Breast epithelium (tissue), 4 donors: ENCODE measurements around the gene C10orf62. TPM values are rescaled to one million over a fixed set of nuclear protein-coding genes. Genes with fewer than 3 reads are reported as not detected.

Experiments
- DNase-seq, 2 donors: peaks; one replicate each; pipeline ENCODE4 v3.0.0-alpha.2; 2019; ENCODE audit warnings: low spot score in 2 of 2
- H3K27ac ChIP-seq, 2 donors: fragments of 200-600 bp; sonication (generic) in 1 of 2; one replicate each; pipeline ENCODE4 v1.5.1; 2016 to 2019; ENCODE audit warnings: mild to moderate bottlenecking in 1 of 2
- H3K27me3 ChIP-seq, 2 donors: fragments of 200-600 bp; sonication (generic) in 1 of 2; one replicate each; pipeline versions ENCODE4 v1.5.1 to v1.6.0; 2017 to 2019; ENCODE audit warnings: control low read depth in 1 of 2, mild to moderate bottlenecking in 1 of 2
- H3K36me3 ChIP-seq: fragments of 200-600 bp; one replicate; pipeline ENCODE4 v1.5.1; 2019
- H3K4me1 ChIP-seq, 2 donors: fragments of 200-600 bp; sonication (generic); one replicate each; pipeline ENCODE4 v1.5.1; 2016 to 2019; ENCODE audit warnings: control low read depth in 1 of 2
- H3K4me3 ChIP-seq, 3 donors: fragments of 200-600 bp; sonication (generic); 1 replicate in 2 of 3; 2 replicates in 1 of 3; pipeline ENCODE4 v1.5.1; 2016 to 2019; ENCODE audit warnings: mild to moderate bottlenecking in 3 of 3, moderate library complexity in 2 of 3
- H3K9me3 ChIP-seq, 2 donors: fragments of 200-600 bp; sonication (generic) in 1 of 2; one replicate each; pipeline ENCODE4 v1.5.1; 2016 to 2019; ENCODE audit warnings: control low read depth in 1 of 2
- CTCF ChIP-seq, 3 donors: fragments of 450-650 bp; IDR thresholded peaks; one replicate each; pipeline ENCODE4 v1.5.1; 2016 to 2017; ENCODE audit warnings: antibody characterized with exemption in 3 of 3, mild to moderate bottlenecking in 3 of 3, moderate library complexity in 3 of 3
- POLR2A ChIP-seq: fragments of 450-650 bp; IDR thresholded peaks from one replicate; pipeline ENCODE4 v1.6.1; 2016; ENCODE audit warnings: antibody characterized with exemption, mild to moderate bottlenecking, moderate library complexity
- POLR2AphosphoS5 ChIP-seq, 3 donors: sonication (generic); formaldehyde crosslinking; IDR thresholded peaks; one replicate each; pipeline ENCODE4 v1.6.1; 2017; ENCODE audit warnings: antibody characterized with exemption in 3 of 3
- intact Hi-C: fragments of 100-400 bp; cut with DNase I; formaldehyde crosslinking; loops from one replicate; pipeline ENCODE4 v1.15.1; 2023; ENCODE audit warnings: low total_unique reads
- total RNA-seq, 3 donors: library from RNA; depleted of rRNA; stranded (reverse); fragments of >200 nt; gene quantifications; one replicate each; pipeline ENCODE4 v1.1.0, GENCODE V29; 2016

C10orf62 gene
- total RNA-seq, 3 donors from 2014 or later: 0.32 to 0.33 TPM; not detected in 1

GRCh38 chr10:97612386-97612785, 22.9 kb downstream of the C10orf62 start:
- TF ChIP-seq POLR2A: no peak
- TF ChIP-seq CTCF (IDR thresholded peaks at IDR 0.05): peak; percentile 31 to 69 (median 56)
- DNase-seq: no peak
- Histone ChIP-seq H3K9me3 (no peaks in the 10 kb centered on the region), H3K27me3 (no peaks in the 10 kb centered on the region), H3K27ac (no peak overlapping the region), H3K4me3 (no peak overlapping the region), H3K4me1 (no peaks in the 10 kb centered on the region), H3K36me3 (no peaks in the 10 kb centered on the region)
- intact Hi-C loops: no loop called here

- intact Hi-C loops: no loop called here
- Histone ChIP-seq H3K9me3 (no peaks in the 10 kb centered on the region), H3K27me3 (no peaks in the 10 kb centered on the region), H3K36me3 (no peaks in the 10 kb centered on the region), H3K4me3 (no peak overlapping the region), H3K4me1 (no peaks in the 10 kb centered on the region), H3K27ac (no peak overlapping the region)
- TF ChIP-seq POLR2AphosphoS5 (IDR thresholded peaks at IDR 0.05) (no peak), CTCF (IDR thresholded peaks at IDR 0.05) (no peak), POLR2A (no peak)
- no peak for DNase-seq
These were observed 28.8 kb downstream of the C10orf62 start for GRCh38 chr10:97618285-97618684.

- Histone ChIP-seq H3K36me3 (no peaks in the 10 kb centered on the region), H3K27ac (no peak overlapping the region), H3K4me1 (no peaks in the 10 kb centered on the region), H3K9me3 (no peaks in the 10 kb centered on the region), H3K27me3 (no peaks in the 10 kb centered on the region), H3K4me3 (no peak overlapping the region)
- intact Hi-C loops: no loop called here
- no peak for DNase-seq
- no peak for TF ChIP-seq POLR2A
- TF ChIP-seq POLR2AphosphoS5 (IDR thresholded peaks at IDR 0.05): no peak
- TF ChIP-seq CTCF (IDR thresholded peaks at IDR 0.05): no peak
These were observed 29.2 kb downstream of the C10orf62 start for GRCh38 chr10:97618733-97619132.

GRCh38 chr10:97623277-97623676, 33.8 kb downstream of the C10orf62 start:
- intact Hi-C loops: no loop called here
- Histone ChIP-seq H3K27ac (no peak overlapping the region), H3K27me3 (no peaks in the 10 kb centered on the region), H3K9me3 (no peaks in the 10 kb centered on the region), H3K4me3 (no peak overlapping the region), H3K36me3 (no peaks in the 10 kb centered on the region), H3K4me1 (no peaks in the 10 kb centered on the region)
- TF ChIP-seq POLR2A: no peak
- DNase-seq: no peak

GRCh38 chr10:97627731-97628130, 38.2 kb downstream of the C10orf62 start:
- Histone ChIP-seq H3K4me3 (no peak overlapping the region), H3K9me3 (no peaks in the 10 kb centered on the region), H3K27ac (no peak overlapping the region), H3K4me1 (no peaks in the 10 kb centered on the region), H3K27me3 (no peaks in the 10 kb centered on the region), H3K36me3 (no peaks in the 10 kb centered on the region)
- DNase-seq: no peak
- intact Hi-C loops: no loop called here
- no peak for TF ChIP-seq POLR2AphosphoS5 (IDR thresholded peaks at IDR 0.05)
- TF ChIP-seq POLR2A: no peak
- no peak for TF ChIP-seq CTCF (IDR thresholded peaks at IDR 0.05)

GRCh38 chr10:97628228-97628627, 38.7 kb downstream of the C10orf62 start:
- intact Hi-C loops: no loop called here
- Histone ChIP-seq H3K27me3 (no peaks in the 10 kb centered on the region), H3K36me3 (no peaks in the 10 kb centered on the region), H3K27ac (no peak overlapping the region), H3K4me1 (no peaks in the 10 kb centered on the region), H3K9me3 (no peaks in the 10 kb centered on the region), H3K4me3 (no peak overlapping the region)
- DNase-seq: no peak
- TF ChIP-seq POLR2AphosphoS5 (IDR thresholded peaks at IDR 0.05) (no peak), POLR2A (no peak), CTCF (IDR thresholded peaks at IDR 0.05) (no peak)
